Measurements from ENCODE around the gene RPTOR. TPM values are rescaled to one million over a fixed set of nuclear protein-coding genes. Genes with fewer than 3 reads are reported as not detected.

The RPTOR gene
- total RNA-seq, 4 donors from 2014 or later, result 18.7 to 35.4 (median 21.0) TPM

GRCh38 chr17:80872501-80873306, 328.1 kb downstream of the RPTOR start:
- no peak for TF ChIP-seq CTCF (IDR thresholded peaks at IDR 0.05; ENCODE audit: low read depth)

- no peak for TF ChIP-seq CTCF (IDR thresholded peaks at IDR 0.05; ENCODE audit: low read depth)
Measured at GRCh38 chr17:80873307-80873951, 328.8 kb downstream of the RPTOR start.

GRCh38 chr17:80874866-80875445, 330.3 kb downstream of the RPTOR start:
- TF ChIP-seq CTCF (IDR thresholded peaks at IDR 0.05; ENCODE audit: low read depth), result no peak

GRCh38 chr17:80876950-80877728, 332.5 kb downstream of the RPTOR start:
- TF ChIP-seq CTCF (IDR thresholded peaks at IDR 0.05; ENCODE audit: low read depth), result no peak

GRCh38 chr17:80877729-80878303, 333.2 kb downstream of the RPTOR start:
- no peak for TF ChIP-seq CTCF (IDR thresholded peaks at IDR 0.05; ENCODE audit: low read depth)

- TF ChIP-seq CTCF (IDR thresholded peaks at IDR 0.05; ENCODE audit: low read depth), result no peak
Measured at GRCh38 chr17:80878876-80879722, 334.5 kb downstream of the RPTOR start.
